Type B pancreatic cell (in vitro differentiated cells): ENCODE results near the gene SPEN. TPM values are rescaled to one million over a fixed set of nuclear protein-coding genes. Genes with fewer than 3 reads are reported as not detected.

ENCODE experiments used
- DNase-seq: peaks from one replicate; pipeline ENCODE4 v3.0.0; 2021; ENCODE audit warnings: mixed read lengths; ENCODE audit not compliant: unreplicated experiment; ENCODE audit errors: extremely low spot score
- H3K27ac Mint-ChIP-seq: 2 replicates; pipeline ENCODE4 v1.8.0; 2021; ENCODE audit warnings: mild to moderate bottlenecking, mixed read lengths
- H3K27me3 Mint-ChIP-seq: 2 replicates; pipeline ENCODE4 v1.8.0; 2021; ENCODE audit warnings: mixed read lengths
- H3K36me3 Mint-ChIP-seq: 2 replicates; pipeline ENCODE4 v1.8.0; 2021; ENCODE audit warnings: mixed read lengths
- H3K4me1 Mint-ChIP-seq: one replicate; pipeline ENCODE4 v1.8.0; 2021; ENCODE audit warnings: mixed read lengths; ENCODE audit not compliant: unreplicated experiment
- H3K4me3 Mint-ChIP-seq: 2 replicates; pipeline ENCODE4 v1.8.0; 2021; ENCODE audit warnings: mild to moderate bottlenecking, mixed read lengths
- H3K9me3 Mint-ChIP-seq: 2 replicates; pipeline ENCODE4 v1.8.0; 2021; ENCODE audit warnings: mixed read lengths
- total RNA-seq: library from RNA; stranded (reverse); gene quantifications from 2 replicates; pipeline ENCODE4 v1.2.1, GENCODE V29; 2021; ENCODE audit warnings: low replicate concordance
- TF ChIP-seq, protein P1 (sequence below): fragments of 200-600 bp; sonication (generic); conservative IDR thresholded peaks from 2 replicates; pipeline ENCODE4 v1.5.0; 2021; ENCODE audit warnings: antibody characterized with exemption, mild to moderate bottlenecking

Gene SPEN
- total RNA-seq, 1 donor from 2014 or later, result 66.5 TPM

DNA sequence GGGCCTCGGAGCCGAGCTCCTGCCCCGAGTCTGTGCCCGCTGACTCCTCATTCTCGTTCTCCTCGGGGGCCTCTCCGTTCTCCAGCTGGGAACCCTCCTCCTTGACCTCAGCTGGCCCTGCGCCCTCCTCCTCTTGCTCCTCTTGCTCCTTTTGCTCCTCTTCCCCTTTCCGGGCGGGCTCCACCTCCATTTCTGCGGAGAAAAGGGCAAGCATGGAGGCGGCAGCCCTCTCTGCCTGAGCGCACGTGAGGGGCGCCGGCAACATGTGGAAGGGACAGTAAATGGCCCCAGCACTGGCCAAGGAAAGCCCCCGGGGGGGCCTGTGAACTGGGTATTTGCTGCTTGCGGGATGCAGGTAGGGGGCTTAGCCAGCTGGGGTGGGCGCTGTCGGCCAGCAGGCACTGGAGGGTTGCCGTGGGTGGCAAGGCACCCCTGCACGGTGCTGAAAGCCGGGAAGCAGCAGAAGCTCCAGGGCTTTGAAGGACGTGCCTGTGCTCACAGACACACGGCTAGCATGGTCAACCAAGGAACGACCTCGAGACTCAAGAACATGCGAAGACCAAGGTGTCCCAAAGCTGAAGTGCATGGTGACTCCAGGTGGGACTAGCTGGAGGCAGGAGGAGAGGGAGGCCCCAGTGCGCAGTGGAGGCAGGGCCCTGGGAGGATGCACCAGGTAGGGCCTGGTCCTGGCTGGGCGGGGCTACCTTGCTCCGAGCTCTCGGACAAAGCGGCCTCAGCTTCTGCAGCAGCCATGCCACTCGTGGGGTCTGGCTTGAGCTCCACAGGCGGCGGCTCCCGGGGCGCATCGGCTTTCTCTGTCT is 97.7 kb downstream of the SPEN start:
- H3K36me3 Mint-ChIP-seq, result peaks cover 8% of the 10 kb centered on the region
- no peaks in the 10 kb centered on the region for H3K4me1 Mint-ChIP-seq
- H3K9me3 Mint-ChIP-seq, result no peaks in the 10 kb centered on the region
- no peak for DNase-seq
- H3K27me3 Mint-ChIP-seq, result no peaks in the 10 kb centered on the region
- no peak overlapping the region for H3K27ac Mint-ChIP-seq
- TF ChIP-seq, protein P1, sequence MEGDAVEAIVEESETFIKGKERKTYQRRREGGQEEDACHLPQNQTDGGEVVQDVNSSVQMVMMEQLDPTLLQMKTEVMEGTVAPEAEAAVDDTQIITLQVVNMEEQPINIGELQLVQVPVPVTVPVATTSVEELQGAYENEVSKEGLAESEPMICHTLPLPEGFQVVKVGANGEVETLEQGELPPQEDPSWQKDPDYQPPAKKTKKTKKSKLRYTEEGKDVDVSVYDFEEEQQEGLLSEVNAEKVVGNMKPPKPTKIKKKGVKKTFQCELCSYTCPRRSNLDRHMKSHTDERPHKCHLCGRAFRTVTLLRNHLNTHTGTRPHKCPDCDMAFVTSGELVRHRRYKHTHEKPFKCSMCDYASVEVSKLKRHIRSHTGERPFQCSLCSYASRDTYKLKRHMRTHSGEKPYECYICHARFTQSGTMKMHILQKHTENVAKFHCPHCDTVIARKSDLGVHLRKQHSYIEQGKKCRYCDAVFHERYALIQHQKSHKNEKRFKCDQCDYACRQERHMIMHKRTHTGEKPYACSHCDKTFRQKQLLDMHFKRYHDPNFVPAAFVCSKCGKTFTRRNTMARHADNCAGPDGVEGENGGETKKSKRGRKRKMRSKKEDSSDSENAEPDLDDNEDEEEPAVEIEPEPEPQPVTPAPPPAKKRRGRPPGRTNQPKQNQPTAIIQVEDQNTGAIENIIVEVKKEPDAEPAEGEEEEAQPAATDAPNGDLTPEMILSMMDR, result no peak
- H3K4me3 Mint-ChIP-seq, result no peak overlapping the region

DNA sequence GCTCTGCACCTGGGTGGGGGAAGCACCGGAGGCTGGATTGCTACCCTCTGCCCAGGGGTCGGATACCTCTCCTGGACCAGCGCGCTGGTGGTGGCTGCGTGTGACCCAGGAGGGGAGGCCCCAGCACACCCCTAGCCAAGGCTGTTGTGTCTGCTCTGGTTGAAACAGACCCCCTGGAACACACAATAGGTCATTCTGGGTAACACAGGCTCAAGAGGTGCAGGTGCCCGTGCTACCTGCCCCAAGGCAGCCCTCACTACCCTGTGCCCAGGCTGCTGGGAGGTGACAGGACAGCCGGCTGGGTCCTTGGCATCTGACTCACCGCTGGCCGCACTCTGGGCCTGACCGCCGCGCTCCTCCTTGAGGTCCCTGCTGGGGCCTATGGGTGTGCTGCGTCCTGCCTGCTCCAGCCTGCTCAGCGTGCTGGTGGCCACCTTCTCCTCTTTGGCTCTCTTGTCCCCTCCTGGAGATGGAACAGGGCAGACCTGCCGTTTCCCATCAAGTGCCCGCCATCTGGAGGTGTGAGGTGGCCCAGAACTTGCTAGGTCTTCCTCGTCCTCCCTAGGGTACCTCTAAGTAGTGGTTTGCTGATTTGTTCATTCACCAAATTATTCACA is 98.4 kb downstream of the SPEN start:
- H3K4me3 Mint-ChIP-seq, result no peak overlapping the region
- peaks cover 8% of the 10 kb centered on the region for H3K36me3 Mint-ChIP-seq
- no peaks in the 10 kb centered on the region for H3K9me3 Mint-ChIP-seq
- H3K27ac Mint-ChIP-seq, result no peak overlapping the region
- no peak for DNase-seq
- H3K27me3 Mint-ChIP-seq, result no peaks in the 10 kb centered on the region
- TF ChIP-seq, protein P1, result no peak
- peaks cover 5% of the 10 kb centered on the region for H3K4me1 Mint-ChIP-seq

DNA sequence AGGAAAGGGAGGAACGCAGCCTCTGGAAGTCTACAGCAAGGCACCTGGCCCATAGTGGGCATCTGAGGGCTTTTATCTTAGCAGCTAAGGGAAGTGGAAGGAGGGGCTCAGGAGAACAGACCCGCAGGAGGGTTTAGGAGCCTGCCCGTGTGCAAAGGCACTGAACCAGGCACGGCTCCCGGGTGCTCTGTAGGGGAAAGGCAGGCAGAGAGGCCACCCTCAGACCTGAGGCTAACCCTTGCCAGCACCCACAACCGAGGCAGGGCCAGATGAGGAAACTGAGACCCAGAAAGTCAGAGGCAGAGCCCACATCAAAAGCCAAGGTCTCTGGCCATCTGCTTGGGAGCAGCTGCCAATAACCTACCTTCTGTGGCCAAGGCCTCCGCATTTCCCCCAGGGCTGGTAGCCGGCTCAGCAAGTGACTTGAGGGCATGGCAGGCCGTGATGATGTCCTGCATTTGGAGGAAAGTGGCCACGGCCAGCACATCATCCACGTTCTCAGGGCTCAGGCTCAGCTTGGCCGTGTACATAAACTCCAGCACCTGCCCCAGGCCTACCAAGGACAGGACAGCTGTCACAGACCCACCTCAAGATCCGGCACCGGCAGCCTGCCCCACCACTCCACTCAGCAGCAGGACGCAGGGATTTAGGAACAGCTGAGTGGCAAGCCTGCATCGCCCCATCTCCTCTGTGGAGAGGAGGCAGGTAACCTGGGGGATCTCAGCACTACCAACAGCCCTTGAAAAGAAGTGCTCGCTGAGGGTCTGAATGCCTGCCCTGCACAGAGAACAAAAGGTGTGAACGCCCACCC is 99.3 kb downstream of the SPEN start:
- peaks cover 8% of the 10 kb centered on the region for H3K36me3 Mint-ChIP-seq
- no peak overlapping the region for H3K27ac Mint-ChIP-seq

DNA sequence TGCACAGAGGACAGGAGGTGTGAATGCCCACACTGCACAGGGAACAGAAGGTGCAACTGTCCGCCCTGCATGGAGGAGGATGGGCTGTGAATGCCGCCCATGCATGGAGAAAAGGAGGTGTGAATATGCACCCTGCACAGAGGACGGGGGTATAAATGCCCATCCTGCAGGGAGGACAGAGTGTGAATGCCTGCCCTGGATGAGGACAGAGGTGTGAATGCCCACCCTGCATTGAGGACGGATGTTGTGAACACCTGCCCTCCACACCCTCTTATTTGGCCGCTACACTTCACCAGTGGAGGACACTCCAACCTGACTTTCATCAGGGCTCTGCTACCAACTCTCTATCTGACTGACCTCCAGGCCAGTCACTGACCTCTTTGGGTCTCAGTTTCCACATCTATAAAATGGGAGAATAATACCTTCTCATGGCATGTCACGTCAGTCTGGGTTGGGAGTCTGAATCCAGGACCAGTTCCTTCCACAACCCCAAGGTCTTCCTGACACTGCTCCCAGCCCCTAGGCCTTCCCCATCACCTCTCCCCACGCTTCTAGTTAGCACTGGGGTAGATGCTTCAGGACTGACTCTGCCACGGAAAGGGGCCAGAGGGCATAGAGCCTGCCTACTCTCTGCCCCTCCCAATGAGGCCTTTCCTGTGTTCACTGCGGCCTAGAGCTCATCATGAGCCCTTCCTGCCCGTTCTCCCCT is 100.0 kb downstream of the SPEN start:
- no peaks in the 10 kb centered on the region for H3K9me3 Mint-ChIP-seq
- DNase-seq, result no peak
- H3K27me3 Mint-ChIP-seq, result no peaks in the 10 kb centered on the region
- TF ChIP-seq, protein P1, result no peak
- peak overlapping the region; percentile 46 for H3K27ac Mint-ChIP-seq
- peaks cover 18% of the 10 kb centered on the region for H3K4me1 Mint-ChIP-seq
- no peak overlapping the region for H3K4me3 Mint-ChIP-seq
- H3K36me3 Mint-ChIP-seq, result peaks cover 8% of the 10 kb centered on the region

More for the DNA sequence above, 99.3 kb downstream of the SPEN start:
- TF ChIP-seq, protein P1, result no peak
- peaks cover 13% of the 10 kb centered on the region for H3K4me1 Mint-ChIP-seq
- no peak for DNase-seq
- no peaks in the 10 kb centered on the region for H3K27me3 Mint-ChIP-seq
- H3K4me3 Mint-ChIP-seq, result no peak overlapping the region
- H3K9me3 Mint-ChIP-seq, result no peaks in the 10 kb centered on the region

DNA sequence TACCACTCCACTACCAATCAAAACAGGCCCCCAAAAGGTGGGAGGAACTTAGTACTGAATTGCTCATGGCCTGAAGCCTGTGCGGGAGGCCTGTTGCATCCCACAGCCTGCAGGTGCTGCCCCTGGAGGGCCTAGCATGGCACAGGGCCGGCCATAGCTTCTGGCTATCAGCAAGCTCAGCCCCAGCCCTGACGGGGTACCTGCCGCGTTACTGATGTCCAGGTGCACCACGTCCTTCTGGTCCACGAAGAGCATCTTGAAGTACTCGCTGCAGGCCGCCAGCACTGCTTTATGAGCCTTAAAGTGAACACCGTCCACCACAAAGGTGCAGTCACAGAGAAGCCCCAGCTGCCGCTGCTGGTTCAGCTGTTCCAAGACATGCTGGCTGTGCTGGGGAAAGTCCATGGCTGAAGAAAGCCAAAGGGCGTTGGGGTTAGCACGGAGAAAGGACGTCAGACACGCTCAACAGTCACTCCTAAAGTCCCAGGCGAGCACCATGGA is 100.6 kb downstream of the SPEN start:
- DNase-seq, result no peak
- H3K36me3 Mint-ChIP-seq, result peaks cover 11% of the 10 kb centered on the region
- peaks cover 23% of the 10 kb centered on the region for H3K4me1 Mint-ChIP-seq
- no peaks in the 10 kb centered on the region for H3K9me3 Mint-ChIP-seq
- no peak overlapping the region for H3K4me3 Mint-ChIP-seq
- TF ChIP-seq, protein P1, result no peak
- no peaks in the 10 kb centered on the region for H3K27me3 Mint-ChIP-seq
- H3K27ac Mint-ChIP-seq, result peak overlapping the region; percentile 46
